Calu3 (cell line): Measurements from ENCODE around the gene SH3BGRL3. TPM values are rescaled to one million over a fixed set of nuclear protein-coding genes. Genes with fewer than 3 reads are reported as not detected.

ENCODE experiments used
- BruUV-seq: library from RNA; stranded (reverse); fragments of 400-500 nt; replicated peaks from 2 replicates; lab custom pipeline; 2021; lab: Mats Ljungman, UMichigan
- CTCF ChIA-PET: fragments of 300-600 bp; sonication (Branson Sonifier 250); formaldehyde crosslinking; loops from one replicate; lab custom pipeline; 2022; ENCODE audit warnings: antibody characterized with exemption; lab: Charles Lee
- DNase-seq: peaks from one replicate; pipeline ENCODE4 v3.0.0; 2022
- H3K27ac Mint-ChIP-seq: one replicate; pipeline ENCODE4 v1.8.0; 2022; ENCODE audit warnings: mixed read lengths; ENCODE audit not compliant: unreplicated experiment
- H3K27me3 Mint-ChIP-seq: one replicate; pipeline ENCODE4 v1.8.0; 2022; ENCODE audit warnings: mixed read lengths; ENCODE audit not compliant: unreplicated experiment
- H3K36me3 Mint-ChIP-seq: one replicate; pipeline ENCODE4 v1.8.0; 2022; ENCODE audit warnings: mild to moderate bottlenecking, moderate library complexity, mixed read lengths; ENCODE audit not compliant: insufficient read depth, unreplicated experiment
- H3K4me1 Mint-ChIP-seq: one replicate; pipeline ENCODE4 v1.8.0; 2022; ENCODE audit warnings: mild to moderate bottlenecking, low read depth, mixed read lengths; ENCODE audit not compliant: unreplicated experiment
- H3K4me3 Mint-ChIP-seq: one replicate; pipeline ENCODE4 v1.8.0; 2022; ENCODE audit warnings: mild to moderate bottlenecking, low read depth, moderate library complexity, mixed read lengths; ENCODE audit not compliant: unreplicated experiment
- H3K9me3 Mint-ChIP-seq: one replicate; pipeline ENCODE4 v1.8.0; 2022; ENCODE audit warnings: low read depth, mixed read lengths; ENCODE audit not compliant: unreplicated experiment
- intact Hi-C: fragments of 100-400 bp; cut with micrococcal nuclease; formaldehyde crosslinking; loops from one replicate; pipeline ENCODE4 v1.10.0; 2022; ENCODE audit not compliant: unreplicated experiment
- total RNA-seq: library from RNA; stranded (reverse); gene quantifications from 2 replicates; pipeline ENCODE4 v1.2.3, GENCODE V29; 2022
- TF ChIP-seq, protein P1 (sequence below): fragments of 200-600 bp; IDR thresholded peaks from one replicate; pipeline ENCODE4 v1.8.0; 2022; ENCODE audit warnings: antibody characterized with exemption; ENCODE audit not compliant: unreplicated experiment

Gene SH3BGRL3
- total RNA-seq, 1 experiment from 2014 or later: 74.6 TPM

DNA sequence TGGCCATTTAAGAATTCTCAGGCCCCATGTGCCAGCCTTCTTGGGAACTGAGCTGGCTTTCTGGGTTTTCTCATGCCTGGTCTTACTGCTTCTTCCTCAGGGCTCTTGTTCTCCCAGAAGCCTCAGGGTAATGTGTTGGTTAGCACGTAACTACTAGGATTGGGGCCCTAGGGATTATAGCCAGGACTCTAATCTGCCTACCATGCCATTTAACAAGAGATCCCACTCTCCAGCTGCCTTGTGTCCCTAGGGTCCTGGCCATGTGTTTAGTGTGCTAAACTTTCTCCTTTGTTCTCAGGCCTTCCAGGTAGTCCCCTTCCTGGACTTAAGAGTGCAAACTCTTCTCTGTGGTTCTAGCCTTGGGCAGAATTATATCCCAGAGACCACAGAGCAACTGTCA lies 2.2 kb upstream of the SH3BGRL3 start:
- Mint-ChIP-seq H3K4me1 (peaks cover 60% of the 10 kb centered on the region), H3K4me3 (no peak overlapping the region), H3K27ac (no peak overlapping the region), H3K9me3 (no peaks in the 10 kb centered on the region), H3K27me3 (no peaks in the 10 kb centered on the region), H3K36me3 (peaks cover 65% of the 10 kb centered on the region)
- intact Hi-C loops: loop anchor here (5.0 to 10.0 kb wide), 2 partner anchors 85 to 117 kb away; no protein-coding TSS in a partner anchor
- no TSS peak for BruUV-seq
- CTCF ChIA-PET: interaction anchor here (0.5 to 1.3 kb wide), 4 partner anchors 21 to 114 kb away, joined by 3 to 6 read pairs (median 3); partner anchors contain the start of gene ZNF593
- no peak for DNase-seq
- TF ChIP-seq, protein P1, sequence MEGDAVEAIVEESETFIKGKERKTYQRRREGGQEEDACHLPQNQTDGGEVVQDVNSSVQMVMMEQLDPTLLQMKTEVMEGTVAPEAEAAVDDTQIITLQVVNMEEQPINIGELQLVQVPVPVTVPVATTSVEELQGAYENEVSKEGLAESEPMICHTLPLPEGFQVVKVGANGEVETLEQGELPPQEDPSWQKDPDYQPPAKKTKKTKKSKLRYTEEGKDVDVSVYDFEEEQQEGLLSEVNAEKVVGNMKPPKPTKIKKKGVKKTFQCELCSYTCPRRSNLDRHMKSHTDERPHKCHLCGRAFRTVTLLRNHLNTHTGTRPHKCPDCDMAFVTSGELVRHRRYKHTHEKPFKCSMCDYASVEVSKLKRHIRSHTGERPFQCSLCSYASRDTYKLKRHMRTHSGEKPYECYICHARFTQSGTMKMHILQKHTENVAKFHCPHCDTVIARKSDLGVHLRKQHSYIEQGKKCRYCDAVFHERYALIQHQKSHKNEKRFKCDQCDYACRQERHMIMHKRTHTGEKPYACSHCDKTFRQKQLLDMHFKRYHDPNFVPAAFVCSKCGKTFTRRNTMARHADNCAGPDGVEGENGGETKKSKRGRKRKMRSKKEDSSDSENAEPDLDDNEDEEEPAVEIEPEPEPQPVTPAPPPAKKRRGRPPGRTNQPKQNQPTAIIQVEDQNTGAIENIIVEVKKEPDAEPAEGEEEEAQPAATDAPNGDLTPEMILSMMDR: no peak

DNA sequence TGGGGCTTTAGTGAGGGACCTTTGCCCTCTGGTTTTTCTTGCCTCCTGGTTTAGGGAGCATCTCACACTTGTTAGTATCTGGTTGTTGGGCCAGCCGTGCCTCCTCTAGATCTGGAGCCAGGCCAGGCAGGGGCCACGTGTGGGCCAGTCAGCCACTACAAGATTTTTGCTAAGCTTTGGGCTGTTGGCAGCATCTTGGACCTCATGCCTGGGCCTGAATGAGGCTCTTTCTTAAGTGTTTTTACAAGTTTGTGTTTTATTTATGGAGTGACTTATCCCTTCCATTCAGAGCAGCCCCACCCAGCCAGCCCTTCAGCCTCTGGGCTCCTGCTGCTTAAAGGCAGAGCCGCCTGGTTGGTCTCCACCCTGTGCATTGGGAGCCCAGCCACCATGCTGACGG lies 1.6 kb upstream of the SH3BGRL3 start:
- Mint-ChIP-seq H3K27me3 (no peaks in the 10 kb centered on the region), H3K4me3 (peak overlapping the region; percentile 38), H3K9me3 (no peaks in the 10 kb centered on the region), H3K4me1 (peaks cover 60% of the 10 kb centered on the region), H3K36me3 (peaks cover 68% of the 10 kb centered on the region), H3K27ac (peak overlapping the region; percentile 92)
- CTCF ChIA-PET: interaction anchor here (0.5 to 1.3 kb wide), 3 partner anchors 21 to 113 kb away, joined by 3 to 6 read pairs (median 3); no protein-coding TSS in a partner anchor
- intact Hi-C loops: loop anchor here (5.0 to 10.0 kb wide), 2 partner anchors 84 to 116 kb away; no protein-coding TSS in a partner anchor
- TF ChIP-seq, protein P1: no peak
- no peak for DNase-seq
- BruUV-seq: no TSS peak

DNA sequence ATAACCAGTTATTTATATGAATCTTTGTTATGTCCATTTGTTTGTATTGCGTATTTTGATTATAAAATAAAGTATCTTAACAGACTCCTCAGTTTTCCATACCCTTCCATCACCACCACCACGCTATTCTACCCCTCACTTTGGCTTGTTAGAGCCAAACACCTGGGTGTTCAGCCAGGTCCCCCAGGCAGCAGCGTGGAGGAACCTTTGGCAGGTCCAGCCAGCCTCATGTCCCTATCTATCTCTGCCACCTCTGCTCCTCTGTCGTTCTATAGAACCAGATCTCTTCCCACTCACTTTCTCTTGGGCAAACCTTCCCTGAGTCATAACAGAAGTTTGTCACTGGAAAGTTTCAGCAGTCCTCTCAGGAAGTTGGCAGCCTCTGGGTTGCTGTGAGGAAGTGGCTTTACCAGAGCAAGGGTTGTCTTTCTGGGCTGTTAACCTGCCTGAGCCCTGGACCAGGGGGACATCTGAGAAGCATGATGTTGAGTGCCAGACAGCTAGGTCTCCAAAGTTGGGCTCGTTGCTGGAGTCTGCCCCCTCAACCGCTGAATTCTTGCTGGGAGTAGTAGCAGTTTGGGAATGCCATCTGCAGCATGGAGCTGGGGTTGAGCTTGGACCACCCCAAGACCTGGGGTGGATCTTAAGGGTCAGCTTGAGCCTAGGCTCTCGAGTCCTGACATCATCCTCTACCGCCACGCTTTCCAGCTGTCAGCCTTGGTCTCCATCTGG lies 996 bp upstream of the SH3BGRL3 start:
- CTCF ChIA-PET: interaction anchor here (1.0 to 1.2 kb wide), 2 partner anchors 113 to 138 kb away, joined by 3 read pairs; no protein-coding TSS in a partner anchor
- TF ChIP-seq, protein P1: no peak
- Mint-ChIP-seq H3K27me3 (no peaks in the 10 kb centered on the region), H3K27ac (peak overlapping the region; percentile 92), H3K9me3 (no peaks in the 10 kb centered on the region), H3K36me3 (peaks cover 73% of the 10 kb centered on the region), H3K4me3 (peak overlapping the region; percentile 81), H3K4me1 (peaks cover 60% of the 10 kb centered on the region)
- intact Hi-C loops: loop anchor here (5.0 to 10.0 kb wide), 2 partner anchors 83 to 116 kb away; no protein-coding TSS in a partner anchor
- TSS peak; percentile 71 for BruUV-seq
- no peak for DNase-seq

DNA sequence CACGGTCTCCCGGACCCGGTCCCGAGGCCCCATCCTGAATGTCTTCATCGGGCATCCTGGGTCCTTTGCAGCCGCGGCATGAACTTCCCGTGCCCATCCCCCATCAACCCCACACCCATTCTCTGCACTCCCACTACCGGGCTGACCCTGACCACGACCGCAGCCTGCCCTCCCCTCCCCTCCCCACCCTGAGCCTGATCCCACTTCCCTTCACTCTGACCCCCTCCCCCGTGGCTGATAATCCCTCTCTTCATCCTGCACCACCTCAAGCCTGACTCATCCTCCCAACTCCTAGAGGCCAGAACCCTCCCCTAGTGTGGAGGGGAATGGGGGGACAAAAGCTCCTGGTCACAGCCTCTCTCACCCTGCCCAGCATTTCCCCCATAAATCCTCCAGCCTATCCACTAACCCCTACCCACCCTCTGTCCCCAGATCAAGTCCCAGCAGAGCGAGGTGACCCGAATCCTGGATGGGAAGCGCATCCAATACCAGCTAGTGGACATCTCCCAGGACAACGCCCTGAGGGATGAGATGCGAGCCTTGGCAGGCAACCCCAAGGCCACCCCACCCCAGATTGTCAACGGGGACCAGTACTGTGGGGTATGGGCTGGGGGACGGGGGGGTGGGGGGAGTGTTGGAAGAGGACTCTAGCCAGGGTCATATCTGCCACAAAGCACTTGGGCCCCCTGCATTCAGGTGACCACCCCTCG lies 602 bp downstream of the SH3BGRL3 start:
- no TSS peak for BruUV-seq
- no peak for DNase-seq
- peak overlapping the region; percentile 81 for H3K4me3 Mint-ChIP-seq
- intact Hi-C loops: no loop called here
- CTCF ChIA-PET: interaction anchor here (0.6 to 0.9 kb wide), 2 partner anchors 8 to 19 kb away, joined by 3 to 4 read pairs; no protein-coding TSS in a partner anchor
- H3K36me3 Mint-ChIP-seq: peaks cover 76% of the 10 kb centered on the region
- no peaks in the 10 kb centered on the region for H3K27me3 Mint-ChIP-seq
- TF ChIP-seq, protein P1: no peak
- peaks cover 59% of the 10 kb centered on the region for H3K4me1 Mint-ChIP-seq
- peak overlapping the region; percentile 92 for H3K27ac Mint-ChIP-seq
- H3K9me3 Mint-ChIP-seq: no peaks in the 10 kb centered on the region
